ENCODE results near the gene TIGD7. TPM values are rescaled to one million over a fixed set of nuclear protein-coding genes. Genes with fewer than 3 reads are reported as not detected.
A peak's percentile ranks its signal among the peaks of the same experiment; 100 is the strongest.

TIGD7 gene
- total RNA-seq, 4 donors from 2014 or later, result 0.20 to 4.3 (median 2.5) TPM; not detected in 1

DNA sequence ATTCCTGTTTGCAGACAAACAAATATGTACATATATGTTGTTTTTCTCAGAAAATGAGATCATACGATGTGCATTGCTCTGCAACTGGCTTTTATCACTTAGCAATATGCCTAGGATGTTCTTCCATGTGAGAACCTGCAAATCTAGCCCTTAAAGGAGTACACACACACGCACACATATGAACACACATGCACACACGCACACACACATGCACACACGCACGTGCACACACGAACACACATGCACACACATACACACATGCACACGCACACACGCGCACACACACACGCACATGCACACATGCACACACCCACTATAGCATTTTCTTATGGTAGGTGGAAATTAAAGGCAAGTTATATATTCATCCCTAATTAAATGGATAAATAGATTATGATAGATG is 42.4 kb upstream of the TIGD7 start:
- TF ChIP-seq POLR2AphosphoS5 (IDR thresholded peaks at IDR 0.05), result no peak
- TF ChIP-seq POLR2A (IDR thresholded peaks at IDR 0.05), result no peak
- TF ChIP-seq, protein P1, sequence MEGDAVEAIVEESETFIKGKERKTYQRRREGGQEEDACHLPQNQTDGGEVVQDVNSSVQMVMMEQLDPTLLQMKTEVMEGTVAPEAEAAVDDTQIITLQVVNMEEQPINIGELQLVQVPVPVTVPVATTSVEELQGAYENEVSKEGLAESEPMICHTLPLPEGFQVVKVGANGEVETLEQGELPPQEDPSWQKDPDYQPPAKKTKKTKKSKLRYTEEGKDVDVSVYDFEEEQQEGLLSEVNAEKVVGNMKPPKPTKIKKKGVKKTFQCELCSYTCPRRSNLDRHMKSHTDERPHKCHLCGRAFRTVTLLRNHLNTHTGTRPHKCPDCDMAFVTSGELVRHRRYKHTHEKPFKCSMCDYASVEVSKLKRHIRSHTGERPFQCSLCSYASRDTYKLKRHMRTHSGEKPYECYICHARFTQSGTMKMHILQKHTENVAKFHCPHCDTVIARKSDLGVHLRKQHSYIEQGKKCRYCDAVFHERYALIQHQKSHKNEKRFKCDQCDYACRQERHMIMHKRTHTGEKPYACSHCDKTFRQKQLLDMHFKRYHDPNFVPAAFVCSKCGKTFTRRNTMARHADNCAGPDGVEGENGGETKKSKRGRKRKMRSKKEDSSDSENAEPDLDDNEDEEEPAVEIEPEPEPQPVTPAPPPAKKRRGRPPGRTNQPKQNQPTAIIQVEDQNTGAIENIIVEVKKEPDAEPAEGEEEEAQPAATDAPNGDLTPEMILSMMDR (IDR thresholded peaks at IDR 0.05), result no peak
- no peak for TF ChIP-seq EP300 (IDR thresholded peaks at IDR 0.05; ENCODE audit: low read depth)
- WGBS, 2 donors (ENCODE audit: low coverage in 1 of 2), result 64 to 88% methylated on average over 2 to 10 of the region's 10 CpGs
- H3K36me3 ChIP-seq, result no peaks in the 10 kb centered on the region
- H3K27me3 ChIP-seq, result no peaks in the 10 kb centered on the region
- no peaks in the 10 kb centered on the region for H3K9me3 ChIP-seq
- no peak for DNase-seq
- intact Hi-C loops (cut with DNase I; ENCODE audit: low total_unique reads), result no loop called here
- H3K27ac ChIP-seq, result no peak overlapping the region
- H3K4me1 ChIP-seq, result no peaks in the 10 kb centered on the region
- H3K4me3 ChIP-seq, result no peak overlapping the region
- in situ Hi-C loops (cut with MboI; ENCODE audit: low pct_ligation_motif_present in 1 of 4, low pct_unique_long_range_greater_than_20kb in 1 of 4, low sequenced_read_pairs in 3 of 4), result no loop called here

DNA sequence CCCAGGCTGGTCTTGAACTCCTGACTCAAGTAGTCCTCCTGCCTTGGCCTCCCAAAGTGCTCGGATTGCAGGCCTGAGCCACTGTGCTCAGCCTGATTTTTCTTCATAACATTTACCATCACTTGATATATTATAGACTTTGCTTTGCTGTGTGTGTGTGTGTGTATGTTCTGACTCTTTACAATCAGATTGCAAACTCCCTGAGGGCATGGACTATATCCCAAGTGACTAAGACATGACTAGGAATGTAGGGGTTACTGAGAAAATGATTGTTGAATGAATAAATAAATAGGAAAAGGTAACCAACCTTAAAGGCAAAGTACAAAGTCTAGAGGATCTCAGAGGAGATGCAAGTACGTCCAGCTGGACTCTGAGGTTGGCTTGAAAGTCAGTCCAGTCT is 40.8 kb upstream of the TIGD7 start:
- Histone ChIP-seq H3K27ac (no peak overlapping the region), H3K9me3 (no peaks in the 10 kb centered on the region), H3K4me1 (no peaks in the 10 kb centered on the region), H3K36me3 (no peaks in the 10 kb centered on the region), H3K27me3 (no peaks in the 10 kb centered on the region), H3K4me3 (no peak overlapping the region)
- 65 to 75% methylated on average over 1 to 2 of the region's 2 CpGs for WGBS, 2 donors (ENCODE audit: low coverage in 1 of 2)
- DNase-seq, result no peak
- in situ Hi-C loops (cut with MboI; ENCODE audit: low pct_ligation_motif_present in 1 of 4, low pct_unique_long_range_greater_than_20kb in 1 of 4, low sequenced_read_pairs in 3 of 4) (no loop called here), intact Hi-C loops (cut with DNase I; ENCODE audit: low total_unique reads) (no loop called here)
- TF ChIP-seq EP300 (IDR thresholded peaks at IDR 0.05; ENCODE audit: low read depth) (no peak), POLR2AphosphoS5 (IDR thresholded peaks at IDR 0.05) (no peak), POLR2A (IDR thresholded peaks at IDR 0.05) (no peak)
- TF ChIP-seq, protein P1 (IDR thresholded peaks at IDR 0.05), result no peak

DNA sequence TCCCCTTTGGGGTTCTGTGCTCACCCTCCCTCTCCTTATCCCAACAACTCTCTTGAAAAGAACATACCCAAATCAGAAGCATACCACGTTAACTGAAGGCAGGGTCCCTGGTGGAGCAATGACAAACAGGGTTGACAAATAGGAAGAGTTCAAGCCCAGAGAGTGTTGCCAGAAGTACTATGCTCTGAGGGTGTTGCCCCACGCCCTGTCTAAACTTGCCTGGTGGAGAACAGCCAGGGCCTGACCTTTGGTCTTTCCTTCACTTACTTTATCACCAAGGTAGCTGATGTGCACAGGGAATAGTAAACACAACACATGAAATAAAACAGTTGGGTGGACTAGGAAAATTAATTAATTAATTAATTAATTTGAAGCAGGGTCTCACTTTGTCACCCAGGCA is 23.4 kb upstream of the TIGD7 start:
- peak; percentile 57 for DNase-seq
- H3K27ac ChIP-seq, result peak overlapping the region; percentile 4 to 51 (median 24)
- H3K4me1 ChIP-seq, result peaks cover 0 to 9% (median 0%) of the 10 kb centered on the region in 4 donors
- peaks cover 6 to 10% of the 10 kb centered on the region in 2 donors for H3K9me3 ChIP-seq
- no peak for TF ChIP-seq EP300 (IDR thresholded peaks at IDR 0.05; ENCODE audit: low read depth)
- no peak for TF ChIP-seq POLR2A (IDR thresholded peaks at IDR 0.05)
- no peak for TF ChIP-seq POLR2AphosphoS5 (IDR thresholded peaks at IDR 0.05)
- WGBS, 2 donors (ENCODE audit: low coverage in 1 of 2), result 55 to 60% methylated on average over 1 to 2 of the region's 2 CpGs
- in situ Hi-C loops (cut with MboI; ENCODE audit: low pct_ligation_motif_present in 1 of 4, low pct_unique_long_range_greater_than_20kb in 1 of 4, low sequenced_read_pairs in 3 of 4) (no loop called here), intact Hi-C loops (cut with DNase I; ENCODE audit: low total_unique reads) (no loop called here)
- no peak overlapping the region for H3K4me3 ChIP-seq
- H3K36me3 ChIP-seq, result no peaks in the 10 kb centered on the region
- H3K27me3 ChIP-seq, result no peaks in the 10 kb centered on the region

DNA sequence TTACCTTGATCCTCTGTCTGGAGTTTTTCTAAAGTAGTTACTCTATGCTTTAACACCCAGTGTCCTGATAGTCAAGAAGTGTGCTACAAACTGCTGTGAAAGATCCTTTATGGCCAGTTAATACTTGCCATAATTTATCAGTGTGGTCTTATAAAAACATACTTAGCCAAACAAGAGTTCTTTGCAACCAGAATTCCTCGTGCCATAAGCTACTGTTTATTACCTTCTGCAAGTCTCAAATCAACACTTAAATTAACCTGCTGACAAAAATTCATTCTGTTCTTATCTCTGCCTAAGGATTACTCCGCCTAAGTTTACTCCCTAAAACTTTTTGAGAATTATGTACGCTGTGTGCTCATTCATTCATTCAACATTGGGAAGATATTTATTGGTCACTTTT is 22.9 kb upstream of the TIGD7 start:
- Histone ChIP-seq H3K9me3 (peaks cover 8 to 14% of the 10 kb centered on the region in 2 donors), H3K4me1 (peaks cover 0 to 9% (median 0%) of the 10 kb centered on the region in 4 donors), H3K27me3 (no peaks in the 10 kb centered on the region), H3K27ac (peak overlapping the region; percentile 4 to 51 (median 24)), H3K4me3 (no peak overlapping the region), H3K36me3 (no peaks in the 10 kb centered on the region)
- no peak for TF ChIP-seq POLR2AphosphoS5 (IDR thresholded peaks at IDR 0.05)
- no peak for TF ChIP-seq EP300 (IDR thresholded peaks at IDR 0.05; ENCODE audit: low read depth)
- TF ChIP-seq POLR2A (IDR thresholded peaks at IDR 0.05), result no peak
- TF ChIP-seq, protein P1 (IDR thresholded peaks at IDR 0.05), result no peak
- DNase-seq, result no peak
- intact Hi-C loops (cut with DNase I; ENCODE audit: low total_unique reads) (no loop called here), in situ Hi-C loops (cut with MboI; ENCODE audit: low pct_ligation_motif_present in 1 of 4, low pct_unique_long_range_greater_than_20kb in 1 of 4, low sequenced_read_pairs in 3 of 4) (no loop called here)
- 36 to 53% methylated on average over 2 to 3 of the region's 3 CpGs for WGBS, 2 donors (ENCODE audit: low coverage in 1 of 2)

DNA sequence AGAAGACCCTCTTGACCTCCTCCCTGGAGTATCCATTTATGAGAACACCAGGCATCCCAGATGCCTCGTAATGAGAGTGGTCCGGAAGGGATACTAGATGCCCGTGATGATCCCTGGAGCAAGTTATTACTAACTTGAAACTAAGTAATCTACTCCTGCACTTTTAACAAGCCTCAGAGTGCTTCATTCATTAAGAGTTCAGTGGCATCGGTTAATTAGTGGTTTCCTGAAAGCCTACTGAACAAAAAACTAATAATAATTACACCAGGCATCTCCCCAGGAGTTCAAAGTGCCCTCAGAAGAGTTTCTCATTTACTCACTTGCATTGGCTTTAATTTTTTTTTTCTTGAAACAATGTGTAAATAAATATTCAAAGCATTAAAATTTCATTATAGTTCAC is 22.3 kb upstream of the TIGD7 start:
- H3K36me3 ChIP-seq, result no peaks in the 10 kb centered on the region
- DNase-seq, result no peak
- H3K9me3 ChIP-seq, result peaks cover 12 to 19% of the 10 kb centered on the region in 2 donors
- WGBS, 2 donors (ENCODE audit: low coverage in 1 of 2), result 80 to 89% methylated on average over 1 to 4 of the region's 4 CpGs
- no peaks in the 10 kb centered on the region for H3K27me3 ChIP-seq
- intact Hi-C loops (cut with DNase I; ENCODE audit: low total_unique reads) (no loop called here), in situ Hi-C loops (cut with MboI; ENCODE audit: low pct_ligation_motif_present in 1 of 4, low pct_unique_long_range_greater_than_20kb in 1 of 4, low sequenced_read_pairs in 3 of 4) (no loop called here)
- H3K4me3 ChIP-seq, result no peak overlapping the region
- H3K27ac ChIP-seq, result peak overlapping the region in 1 of 4 donors; percentile 4
- TF ChIP-seq POLR2A (IDR thresholded peaks at IDR 0.05) (no peak), POLR2AphosphoS5 (IDR thresholded peaks at IDR 0.05) (no peak), EP300 (IDR thresholded peaks at IDR 0.05; ENCODE audit: low read depth) (no peak)
- TF ChIP-seq, protein P1 (IDR thresholded peaks at IDR 0.05), result no peak
- H3K4me1 ChIP-seq, result peaks cover 0 to 9% (median 0%) of the 10 kb centered on the region in 4 donors

Measured in transverse colon (tissue), 4 donors.